ENCODE data around the gene ADCY2.

DNA sequence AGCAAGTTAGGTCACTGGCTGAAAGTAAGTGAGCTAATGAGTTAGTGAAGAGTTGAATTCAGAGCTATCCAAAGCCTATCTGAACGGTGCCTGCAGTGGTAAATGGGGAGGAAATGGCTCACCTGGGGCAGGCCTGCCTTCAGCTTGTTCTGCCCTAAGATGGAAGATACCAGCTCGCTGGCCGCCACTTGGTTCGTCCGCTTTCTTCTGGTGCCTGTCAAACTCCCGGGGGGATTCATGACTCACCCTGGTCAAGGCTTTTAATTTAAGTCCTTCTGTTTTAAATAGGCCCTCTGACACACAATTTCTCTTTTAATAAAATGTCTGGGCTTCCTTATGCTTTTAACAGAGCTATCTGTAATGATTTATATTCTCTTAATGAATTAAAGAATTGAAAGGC is 376.2 kb downstream of the ADCY2 start:
- TF ChIP-seq ZNF274 (IDR thresholded peaks at IDR 0.05; ENCODE audit: low read depth, low read length) (no peak), SUZ12 (IDR thresholded peaks at IDR 0.05; ENCODE audit: extremely low read depth, insufficient read depth, insufficient read length) (no peak)
